Right hindlimb (tissue), 1 donor: Measurements from ENCODE around the gene LTBP1.
"Not testable (repeated sequence)": the region's sequence is repeated elsewhere in the genome, so short reads cannot be mapped to it uniquely, and the experiment has no call there.

Source experiments
- DNase-seq: peaks from one replicate; pipeline ENCODE4 v3.0.0-alpha.2; 2018

LTBP1 gene

GRCh38 chr2:33363325-33364298 lies 416.9 kb downstream of the LTBP1 start:
- no peak for DNase-seq

DNA sequence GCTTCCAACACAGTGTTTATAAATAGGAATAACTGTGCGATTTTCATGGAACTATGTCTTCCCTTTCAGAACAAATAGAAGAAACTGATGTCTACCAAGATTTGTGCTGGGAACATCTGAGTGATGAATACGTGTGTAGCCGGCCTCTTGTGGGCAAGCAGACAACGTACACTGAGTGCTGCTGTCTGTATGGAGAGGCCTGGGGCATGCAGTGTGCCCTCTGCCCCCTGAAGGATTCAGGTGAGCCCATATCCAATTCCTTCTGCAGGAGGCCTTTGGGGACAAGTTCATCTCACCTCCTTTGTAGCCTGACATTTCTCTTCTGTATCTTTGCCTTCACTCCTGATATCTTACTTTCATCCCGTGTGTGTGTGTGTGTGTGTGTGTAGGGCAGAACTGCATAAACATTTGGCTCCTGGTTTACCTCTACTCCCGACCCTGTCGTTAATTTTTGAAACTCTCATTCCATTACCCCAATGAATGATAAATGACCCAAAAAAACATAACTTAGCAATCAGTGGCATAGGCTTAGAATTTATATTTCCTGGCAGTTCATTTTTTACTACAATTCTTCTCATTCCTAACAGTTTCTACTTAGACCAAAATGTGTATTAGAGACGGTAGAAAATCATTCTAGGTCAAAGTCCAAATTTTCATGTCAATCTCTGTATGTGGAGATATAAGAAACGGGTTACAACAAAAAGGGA lies 418.7 kb downstream of the LTBP1 start:
- DNase-seq, result no peak

- DNase-seq, result peak; percentile 79
These were observed 419.7 kb downstream of the LTBP1 start for GRCh38 chr2:33366473-33366872.

DNA sequence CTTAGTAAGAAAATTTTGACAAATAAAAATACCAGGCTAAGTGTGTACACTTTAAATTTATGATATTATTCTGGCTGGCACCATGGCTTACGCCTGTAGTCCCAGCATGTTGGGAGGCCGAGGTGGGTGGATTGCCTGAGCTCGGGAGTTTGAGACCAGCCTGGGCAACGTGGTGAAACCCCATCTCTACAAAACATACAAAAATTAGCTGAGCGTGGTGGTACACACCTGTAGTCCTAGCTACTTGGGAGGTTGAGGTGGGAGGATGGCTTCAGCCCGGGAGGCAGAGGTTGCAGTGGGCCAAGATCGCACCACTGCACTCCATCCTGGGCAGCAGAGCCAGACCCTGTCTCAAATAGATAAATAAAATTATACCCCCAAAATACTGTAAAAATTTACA lies 421.8 kb downstream of the LTBP1 start:
- DNase-seq, result not testable (repeated sequence)

DNA sequence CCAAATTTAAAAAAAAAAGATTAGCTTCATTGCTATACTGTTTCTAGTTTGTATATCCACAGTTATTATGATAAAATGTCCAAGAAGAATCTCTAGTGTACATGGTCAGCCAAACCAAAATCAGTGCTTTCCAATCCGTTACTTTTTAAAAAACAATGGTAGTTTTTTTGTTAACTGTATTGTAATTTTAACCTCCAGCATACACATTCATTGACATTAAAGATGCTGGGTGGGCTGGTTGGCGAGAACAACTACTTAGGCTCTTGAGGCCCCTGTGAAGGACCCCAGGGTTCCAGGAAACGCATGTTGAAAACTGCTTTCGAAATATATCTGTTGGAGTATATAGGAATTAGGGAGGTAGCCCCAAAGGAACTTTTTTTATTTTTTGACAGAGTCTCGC lies 422.4 kb downstream of the LTBP1 start:
- no peak for DNase-seq

- DNase-seq, result no peak
These were observed 424.0 kb downstream of the LTBP1 start for GRCh38 chr2:33370636-33371265.

DNA sequence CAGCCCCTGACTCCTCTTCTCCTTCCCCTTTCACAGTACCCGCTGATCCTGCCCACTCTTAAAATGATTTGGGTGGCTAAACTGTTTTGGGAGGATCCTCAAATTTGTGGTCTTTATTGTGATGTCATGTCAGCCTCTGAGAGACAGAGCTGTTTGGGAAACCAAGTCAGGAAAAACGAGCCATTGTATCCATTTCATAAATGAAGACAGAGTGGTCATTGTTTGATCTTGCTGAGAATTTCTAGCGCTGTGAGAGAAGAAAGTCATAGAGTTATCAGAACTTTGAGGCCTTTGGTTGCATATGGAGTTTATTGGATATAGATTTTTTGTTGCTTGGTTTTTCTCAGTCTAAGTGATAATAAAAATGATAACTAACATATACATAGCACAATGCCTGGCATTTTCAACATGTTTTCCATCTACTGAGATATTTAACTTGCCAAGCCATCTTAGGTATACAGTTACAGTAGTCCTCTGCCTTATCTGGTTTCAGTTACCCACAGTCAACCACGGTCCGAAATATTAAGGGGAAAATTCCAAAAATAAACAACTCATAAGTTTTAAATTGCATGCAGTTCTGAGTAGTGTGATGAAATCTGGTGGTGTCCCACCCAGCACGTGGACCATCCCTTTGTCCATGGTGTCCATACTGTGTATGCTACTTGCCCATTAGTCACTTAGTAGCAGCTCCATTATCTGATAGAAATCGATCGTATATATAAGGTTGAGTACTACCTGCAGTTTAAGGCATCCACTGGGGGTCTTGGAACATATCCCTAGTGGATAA lies 424.7 kb downstream of the LTBP1 start:
- DNase-seq, result no peak

DNA sequence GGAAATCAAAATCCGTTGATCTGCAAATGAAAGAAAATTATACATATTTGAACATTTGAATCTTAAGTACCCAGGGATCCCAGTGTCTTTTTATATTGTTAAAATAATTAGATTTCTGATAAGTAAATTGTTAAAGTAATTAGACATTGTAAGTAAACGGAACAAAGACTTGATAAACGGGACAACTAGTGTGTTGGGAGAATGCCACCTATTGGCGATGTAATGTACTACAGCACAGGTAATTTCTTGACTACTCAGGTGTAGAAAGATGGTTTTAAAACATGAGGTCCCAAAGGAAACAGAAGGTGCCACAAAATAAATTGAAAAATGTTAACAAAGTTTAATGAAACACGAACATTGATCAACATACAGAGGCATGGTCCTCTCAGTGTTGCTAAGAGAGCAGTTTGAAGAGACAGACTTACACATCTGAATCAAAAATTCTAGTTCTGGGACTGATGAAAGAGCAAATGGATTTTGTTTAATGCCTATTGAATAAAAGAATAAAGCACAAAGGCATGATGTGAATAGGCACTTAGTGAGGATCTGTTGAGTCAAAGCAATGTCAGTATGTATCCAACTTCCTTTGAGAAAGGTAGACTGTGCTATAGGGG lies 426.3 kb downstream of the LTBP1 start:
- DNase-seq, result no peak

DNA sequence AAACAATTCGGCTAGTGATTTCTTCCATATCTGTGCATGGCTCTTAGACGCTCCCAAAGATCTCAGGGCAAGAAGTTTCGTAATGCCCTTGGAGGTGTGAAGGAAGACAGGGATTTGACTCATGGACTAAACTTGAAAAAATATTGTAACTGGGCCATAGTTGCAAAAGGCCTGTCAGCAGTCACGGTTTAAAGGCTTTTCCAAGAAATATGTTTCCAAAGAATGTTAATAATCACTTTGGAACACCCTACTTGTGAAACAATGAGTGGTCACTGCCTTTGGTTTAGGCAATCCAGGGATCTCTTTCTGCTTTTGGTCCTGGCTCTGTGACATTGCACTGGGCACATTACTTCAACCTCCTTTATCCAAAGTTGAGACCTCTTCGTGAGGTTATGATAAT lies 427.2 kb downstream of the LTBP1 start:
- no peak for DNase-seq

DNA sequence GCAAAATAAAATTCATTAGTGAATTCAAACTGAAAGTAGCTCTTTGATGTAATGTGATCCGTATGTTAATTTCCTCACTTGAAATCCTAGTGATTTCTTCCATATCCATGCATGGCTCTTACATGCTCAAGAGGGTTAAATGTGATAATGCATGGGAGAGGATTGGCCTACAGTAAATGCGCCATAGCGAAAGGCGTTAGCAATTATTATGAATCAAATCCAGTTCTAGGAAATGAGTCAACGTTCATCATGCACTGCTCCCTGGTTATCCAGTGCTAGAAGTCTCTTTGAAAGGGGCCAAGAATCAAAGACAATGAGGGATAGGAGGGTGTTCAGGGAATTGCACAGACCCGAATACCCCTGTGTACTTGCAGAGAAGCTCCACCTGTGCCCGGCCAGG lies 428.3 kb downstream of the LTBP1 start:
- DNase-seq, result no peak

- no peak for DNase-seq
These were observed 430.3 kb downstream of the LTBP1 start for GRCh38 chr2:33377048-33377447.

GRCh38 chr2:33378556-33379210 lies 431.9 kb downstream of the LTBP1 start:
- DNase-seq, result no peak

DNA sequence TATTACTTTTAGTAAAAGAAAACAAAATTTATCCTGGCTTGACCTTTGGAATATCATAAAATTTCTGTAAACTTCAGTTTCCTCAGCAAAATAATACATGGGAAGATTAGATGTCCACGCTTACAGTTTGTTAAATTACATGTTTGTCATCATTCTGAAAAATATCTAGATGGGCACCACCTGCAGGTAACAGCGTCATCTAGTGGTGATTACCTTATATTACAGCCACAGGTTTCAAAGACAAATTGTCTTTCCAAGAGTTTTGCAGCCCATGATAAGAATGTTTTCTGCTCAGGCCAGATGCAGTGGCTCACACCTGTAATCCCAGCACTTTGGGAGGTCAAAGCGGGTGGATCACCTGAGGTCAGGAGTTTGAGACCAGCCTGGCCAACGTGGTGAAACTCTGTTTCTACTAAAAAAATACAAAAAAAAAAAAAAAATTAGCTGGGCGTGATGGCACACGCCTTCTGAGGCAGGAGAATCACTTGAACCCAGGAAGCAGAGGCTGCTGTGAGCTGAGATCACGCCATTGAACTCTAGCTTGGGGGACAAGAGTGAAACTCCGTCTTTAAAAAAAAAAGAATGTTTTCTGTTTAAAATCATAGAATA lies 433.4 kb downstream of the LTBP1 start:
- DNase-seq, result no peak

GRCh38 chr2:33380719-33381118 lies 434.0 kb downstream of the LTBP1 start:
- DNase-seq, result no peak

DNA sequence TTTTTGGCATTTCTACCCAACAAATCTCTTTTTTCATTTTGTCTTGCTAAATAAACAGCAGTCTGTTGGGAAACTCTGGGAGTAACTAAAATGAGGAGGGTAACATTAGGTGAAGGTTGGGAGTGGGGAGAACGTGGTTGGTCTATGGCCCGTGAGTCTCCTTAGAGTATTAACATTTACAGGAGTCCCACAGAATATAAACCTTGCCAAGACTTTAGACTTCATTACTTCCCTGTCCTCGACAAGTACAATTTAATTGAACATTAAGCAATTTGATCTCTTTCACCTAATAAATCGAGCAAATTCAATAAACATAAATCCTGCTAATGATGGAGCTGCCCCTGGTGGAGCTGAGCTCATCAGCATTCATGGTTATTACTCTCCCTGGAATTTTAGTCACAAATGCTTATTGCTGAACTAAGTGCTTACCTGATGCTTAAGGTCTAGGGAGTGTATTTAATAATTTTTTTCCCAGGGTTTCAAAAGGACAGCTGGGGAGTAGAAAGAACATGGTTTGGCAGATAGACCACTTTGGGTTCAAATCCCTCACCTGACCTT lies 434.6 kb downstream of the LTBP1 start:
- no peak for DNase-seq

DNA sequence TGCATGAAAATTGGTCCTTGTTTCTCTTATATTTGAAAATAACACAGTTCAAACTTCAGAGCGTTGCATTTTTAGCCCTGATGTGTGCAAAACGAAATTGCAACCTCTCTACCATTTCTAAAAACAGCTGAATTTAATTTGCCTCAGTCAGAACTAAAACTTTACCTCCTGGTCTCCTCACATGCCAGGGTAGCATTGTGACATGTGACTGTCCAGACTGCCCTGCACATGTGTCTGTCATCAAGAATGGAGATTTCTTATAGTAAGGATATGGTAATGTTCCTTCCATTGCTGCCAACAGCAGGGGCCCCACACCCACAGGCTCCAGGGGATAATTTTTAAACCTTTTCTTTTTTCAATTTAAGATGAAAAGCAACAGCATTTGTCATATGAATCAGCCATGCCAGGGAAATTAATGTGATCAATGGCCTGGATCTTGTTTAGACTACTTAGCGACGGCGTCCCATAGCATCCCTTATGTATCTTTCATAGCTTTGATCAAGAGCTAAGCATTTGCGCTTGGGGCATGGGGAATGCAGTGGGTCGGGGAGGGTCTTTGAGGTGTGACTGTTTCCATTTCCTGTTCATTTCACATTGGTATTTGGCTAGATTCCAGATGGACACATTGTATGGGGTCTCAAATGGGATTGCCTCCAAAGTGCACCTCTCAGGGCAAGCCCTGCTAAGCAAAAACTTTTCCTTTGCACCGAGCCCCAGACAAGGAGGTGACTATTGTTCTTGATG lies 437.3 kb downstream of the LTBP1 start:
- DNase-seq, result no peak

DNA sequence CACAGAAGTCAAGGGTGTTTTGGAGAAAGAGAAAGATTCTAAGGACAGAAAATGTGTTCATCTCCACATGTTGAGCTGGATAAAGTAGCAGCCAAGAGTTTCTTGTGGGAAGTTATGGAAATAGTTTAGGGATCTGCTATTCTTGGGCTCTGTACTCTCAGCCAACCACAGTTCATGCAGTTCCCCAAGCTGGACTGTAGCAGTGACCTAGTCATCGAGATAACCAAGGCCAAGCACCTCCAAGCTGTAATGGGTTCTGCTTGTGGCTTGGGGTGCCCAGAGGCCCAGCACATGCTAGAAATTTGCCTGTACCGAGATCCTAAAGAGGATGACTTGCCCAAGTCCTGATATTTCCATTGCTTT lies 437.8 kb downstream of the LTBP1 start:
- no peak for DNase-seq

DNA sequence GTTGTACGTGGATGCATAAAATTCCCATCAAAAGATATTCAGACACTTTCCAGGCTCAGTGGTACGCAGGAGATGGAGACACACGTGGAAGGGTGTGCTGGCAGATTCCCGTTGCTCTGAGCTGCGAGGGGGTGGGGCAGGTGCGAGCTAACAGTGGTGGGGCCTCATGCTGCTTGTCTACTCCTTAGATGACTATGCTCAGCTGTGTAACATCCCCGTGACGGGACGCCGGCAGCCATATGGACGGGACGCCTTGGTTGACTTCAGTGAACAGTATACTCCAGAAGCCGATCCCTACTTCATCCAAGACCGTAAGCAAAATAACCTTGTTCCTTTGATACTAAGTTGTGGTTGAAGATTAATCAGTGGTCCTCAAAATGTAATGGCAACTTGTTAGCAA lies 442.2 kb downstream of the LTBP1 start:
- no peak for DNase-seq

DNA sequence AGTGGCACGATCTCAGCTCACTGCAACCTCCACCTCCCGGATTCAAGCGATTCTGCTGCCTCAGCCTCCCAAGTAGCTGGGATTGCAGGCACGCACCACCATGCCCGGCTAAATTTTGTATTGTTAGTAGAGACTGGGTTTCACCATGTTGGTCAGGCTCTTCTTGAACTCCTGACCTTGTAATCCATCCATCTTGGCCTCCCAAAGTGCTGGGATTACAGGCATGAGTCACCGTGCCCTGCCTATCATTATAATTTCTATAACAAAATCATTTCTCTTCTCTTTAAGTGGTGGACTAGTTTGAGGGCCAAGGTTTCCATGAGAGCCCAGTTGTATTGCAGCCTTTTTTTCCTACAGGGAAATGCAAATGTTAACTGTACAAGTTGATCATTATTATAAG lies 442.9 kb downstream of the LTBP1 start:
- not testable (repeated sequence) for DNase-seq

- no peak for DNase-seq
These were observed 444.9 kb downstream of the LTBP1 start for GRCh38 chr2:33391529-33392255.
